IMR-90 (cell line): ENCODE measurements around the gene PEAK3. TPM values are rescaled to one million over a fixed set of nuclear protein-coding genes. Genes with fewer than 3 reads are reported as not detected.

Source experiments
- ATAC-seq: fragments of 200-7000 bp; cut with Tn5 transposase; 2 replicates; pipeline ENCODE4 v1.9.1; 2020; ENCODE audit warnings: low read depth, mild to moderate bottlenecking, moderate library complexity
- BruUV-seq: library from RNA; stranded (reverse); fragments of 400-500 nt; replicated peaks from 2 replicates; lab custom pipeline; 2021; lab: Mats Ljungman, UMichigan
- CTCF ChIA-PET: fragments of 300-600 bp; formaldehyde crosslinking; extraction: SDS; loops from one replicate; lab custom pipeline; 2021; ENCODE audit warnings: antibody characterized with exemption; lab: Yijun Ruan, JAX
- POLR2A ChIA-PET: fragments of 300-600 bp; sonication (Branson Sonifier 250); formaldehyde crosslinking; loops from one replicate; lab custom pipeline; 2022; ENCODE audit warnings: antibody characterized with exemption; ENCODE audit not compliant: unreplicated experiment; lab: Charles Lee
- DNase-seq: peaks from one replicate; pipeline ENCODE4 v3.0.0; 2013
- H2AFZ ChIP-seq: replicated peaks from 2 replicates; pipeline ENCODE3; 2013; ENCODE audit warnings: low read length, mild to moderate bottlenecking; ENCODE audit not compliant: poor library complexity
- H2AK5ac ChIP-seq: 2 replicates; pipeline ENCODE4 v1.6.1; 2013; ENCODE audit warnings: low read depth, low read length, inconsistent platforms
- H2AK9ac ChIP-seq: replicated peaks from 2 replicates; pipeline ENCODE3; 2013; ENCODE audit warnings: mild to moderate bottlenecking, low read depth, low read length, moderate library complexity; ENCODE audit not compliant: poor library complexity
- H2BK120ac ChIP-seq: 2 replicates; pipeline ENCODE4 v1.6.1; 2013; ENCODE audit warnings: low read depth, low read length, inconsistent platforms
- H2BK15ac ChIP-seq: 3 replicates; pipeline ENCODE4 v1.6.1; 2013; ENCODE audit warnings: low read depth, low read length, inconsistent platforms
- H2BK20ac ChIP-seq: 2 replicates; pipeline ENCODE4 v1.6.1; 2013; ENCODE audit warnings: low read depth, mild to moderate bottlenecking, inconsistent platforms, low read length, moderate library complexity
- H2BK5ac ChIP-seq: 2 replicates; pipeline ENCODE4 v1.6.1; 2013; ENCODE audit warnings: mild to moderate bottlenecking, low read depth, low read length, inconsistent platforms; ENCODE audit not compliant: poor library complexity, severe bottlenecking
- H3K14ac ChIP-seq: replicated peaks from 2 replicates; pipeline ENCODE4 v1.6.1; 2013; ENCODE audit warnings: low read depth, low read length, inconsistent platforms
- H3K18ac ChIP-seq: 2 replicates; pipeline ENCODE4 v1.6.1; 2013; ENCODE audit warnings: low read depth, low read length, control low read depth
- H3K23ac ChIP-seq: 2 replicates; pipeline ENCODE4 v1.6.1; 2013; ENCODE audit warnings: low read depth, low read length, inconsistent platforms
- H3K27ac ChIP-seq: 2 replicates; pipeline ENCODE4 v1.5.1; 2013; ENCODE audit warnings: mild to moderate bottlenecking, control low read depth, low read length; ENCODE audit not compliant: insufficient read depth
- H3K27me3 ChIP-seq: 2 replicates; pipeline ENCODE4 v1.6.1; 2013; ENCODE audit warnings: low read length; ENCODE audit not compliant: control insufficient read depth, insufficient read depth
- H3K36me3 ChIP-seq: 2 replicates; pipeline ENCODE4 v1.6.1; 2013; ENCODE audit warnings: low read length, mixed read lengths; ENCODE audit not compliant: control insufficient read depth, insufficient read depth
- H3K4ac ChIP-seq: 2 replicates; pipeline ENCODE4 v1.6.1; 2013; ENCODE audit warnings: low read depth, low read length, inconsistent platforms
- H3K4me1 ChIP-seq: 2 replicates; pipeline ENCODE4 v1.6.1; 2013; ENCODE audit warnings: low read length, mixed read lengths; ENCODE audit not compliant: control insufficient read depth, insufficient read depth
- H3K4me2 ChIP-seq: 2 replicates; pipeline ENCODE4 v1.6.1; 2013; ENCODE audit warnings: low read depth, mild to moderate bottlenecking, control low read depth, low read length, moderate library complexity
- H3K4me3 ChIP-seq: 2 replicates; pipeline ENCODE4 v1.5.1; 2013; ENCODE audit warnings: low read depth, mild to moderate bottlenecking, control low read depth, low read length, moderate library complexity; ENCODE audit not compliant: insufficient read depth
- H3K56ac ChIP-seq: 2 replicates; pipeline ENCODE4 v1.6.1; 2013; ENCODE audit warnings: low read length, inconsistent platforms; ENCODE audit not compliant: insufficient read depth; ENCODE audit errors: extremely low read depth
- H3K79me1 ChIP-seq, 2 experiments: 2 replicates each; pipeline ENCODE4 v1.6.1; 2013; ENCODE audit warnings: low read length in 2 of 2, inconsistent platforms in 1 of 2, low read depth in 1 of 2
- H3K9ac ChIP-seq: 2 replicates; pipeline ENCODE4 v1.6.1; 2013; ENCODE audit warnings: low read depth, low read length, control low read depth
- H3K9me1 ChIP-seq: 2 replicates; pipeline ENCODE4 v1.6.1; 2013; ENCODE audit warnings: low read length, inconsistent platforms; ENCODE audit not compliant: insufficient read depth
- H3K9me3 ChIP-seq: 2 replicates; pipeline ENCODE4 v1.6.1; 2013; ENCODE audit warnings: low read length; ENCODE audit not compliant: control insufficient read depth, insufficient read depth
- H4K20me1 ChIP-seq: 2 replicates; pipeline ENCODE4 v1.6.1; 2013; ENCODE audit warnings: low read length, inconsistent platforms; ENCODE audit not compliant: insufficient read depth
- H4K5ac ChIP-seq: 2 replicates; pipeline ENCODE4 v1.6.1; 2013; ENCODE audit warnings: mild to moderate bottlenecking, low read depth, low read length, control low read depth
- H4K8ac ChIP-seq, 2 experiments: 2 replicates each; pipeline ENCODE4 v1.6.1; 2013; ENCODE audit warnings: low read depth in 2 of 2, low read length in 2 of 2, control low read depth in 1 of 2, inconsistent platforms in 1 of 2
- H4K91ac ChIP-seq: 2 replicates; pipeline ENCODE4 v1.6.1; 2013; ENCODE audit warnings: low read depth, low read length, inconsistent platforms; ENCODE audit not compliant: insufficient read depth
- CTCF ChIP-seq: conservative IDR thresholded peaks from 2 replicates; pipeline ENCODE4 v1.5.1; 2012; ENCODE audit warnings: mild to moderate bottlenecking, low read depth, low read length, improper control_type of control experiment
- MAFK ChIP-seq: IDR thresholded peaks from 2 replicates; pipeline ENCODE4 v1.6.1; 2012; ENCODE audit warnings: low read depth, low read length, improper control_type of control experiment
- WGBS, 2 experiments: methylation state at CpG; one replicate each; pipeline versions ENCODE4 v1.1.5 to v1.1.7; 2013; ENCODE audit warnings: missing lambda C conversion rate in 2 of 2; ENCODE audit not compliant: insufficient read length in 1 of 2; ENCODE audit errors: extremely low coverage in 2 of 2; 5-methylcytosine and 5-hydroxymethylcytosine counted together
- dilution Hi-C: fragments of 300-500 bp; cut with HindIII; formaldehyde crosslinking; loops from one replicate; pipeline ENCODE4 v1.14.3; 2018; ENCODE audit warnings: low sequenced_read_pairs; ENCODE audit not compliant: unreplicated experiment
- in situ Hi-C: fragments of 300-500 bp; cut with MboI; formaldehyde crosslinking; loops from 3 replicates; pipeline ENCODE4 v1.14.3; 2019; ENCODE audit warnings: low sequenced_read_pairs, inconsistent platforms, mixed read lengths
- intact Hi-C: fragments of 100-400 bp; cut with micrococcal nuclease; formaldehyde crosslinking; loops from 2 replicates; pipeline ENCODE4 v1.10.0; 2022
- polyA plus RNA-seq, 3 experiments: library from polyadenylated mRNA; depleted of rRNA; stranded (reverse); fragments of >200 nt; gene quantifications; 2 replicates each; pipeline ENCODE4 v1.2.3, GENCODE V29; 2012; ENCODE audit warnings: low replicate concordance in 1 of 3
- total RNA-seq: library from RNA; depleted of rRNA; stranded (reverse); fragments of >200 nt; gene quantifications from 2 replicates; pipeline ENCODE4 v1.2.3, GENCODE V29; 2012

The PEAK3 gene
- total and polyA plus RNA-seq, 2 of the 4 experiments (the other 2 are of a cell fraction), result under 0.01 to 0.09 TPM

- no peak for DNase-seq
- H2AFZ ChIP-seq, result no peak overlapping the region
- H2BK120ac ChIP-seq, result no peak overlapping the region
- H3K4ac ChIP-seq, result no peak overlapping the region
- H3K9me3 ChIP-seq, result no peaks in the 10 kb centered on the region
- H3K18ac ChIP-seq, result no peak overlapping the region
- H4K20me1 ChIP-seq, result peaks cover 15% of the 10 kb centered on the region
- dilution Hi-C loops (no loop called here), in situ Hi-C loops (no loop called here), intact Hi-C loops (no loop called here)
- no peak overlapping the region for H2AK9ac ChIP-seq
- no peaks in the 10 kb centered on the region for H3K27me3 ChIP-seq
- H3K79me1 ChIP-seq, result peaks cover 14 to 43% of the 10 kb centered on the region in 2 experiments
- ChIA-PET CTCF (no interaction called here), POLR2A (no interaction called here)
- ATAC-seq, result no peak
- H3K56ac ChIP-seq, result no peak overlapping the region
- no peak overlapping the region for H3K4me3 ChIP-seq
- no peak overlapping the region for H2BK15ac ChIP-seq
- H3K9me1 ChIP-seq, result no peaks in the 10 kb centered on the region
- H3K23ac ChIP-seq, result no peak overlapping the region
- no peak overlapping the region for H3K9ac ChIP-seq
- no peak for TF ChIP-seq CTCF
- TF ChIP-seq MAFK, result no peak
- H3K36me3 ChIP-seq, result peaks cover 38% of the 10 kb centered on the region
- H2BK5ac ChIP-seq, result no peak overlapping the region
- H3K4me1 ChIP-seq, result peaks cover 1% of the 10 kb centered on the region; the same call in 1 of the 2 replicates
- H2BK20ac ChIP-seq, result no peak overlapping the region
- no peak overlapping the region for H4K8ac ChIP-seq
- H4K5ac ChIP-seq, result no peak overlapping the region
- 80% methylated on average over 2 of the region's 19 CpGs; no CpG with 5 or more reads in 1 of the 2 experiments for WGBS, 2 experiments
- no peak overlapping the region for H3K4me2 ChIP-seq
- no peak overlapping the region for H3K14ac ChIP-seq
- no peak overlapping the region for H3K27ac ChIP-seq
- H2AK5ac ChIP-seq, result no peak overlapping the region
- no TSS peak for BruUV-seq
- H4K91ac ChIP-seq, result no peak overlapping the region
These were observed 41.7 kb upstream of the PEAK3 start for GRCh38 chr19:2323707-2324106.
